GM19324 (cell line): ENCODE data around the gene TMC6.

Source experiments
- ATAC-seq: cut with Tn5 transposase; IDR thresholded peaks from one replicate; pipeline ENCODE4 v1.9.1; 2021; ENCODE audit warnings: mild to moderate bottlenecking, moderate library complexity; ENCODE audit not compliant: unreplicated experiment, low FRiP score

Gene TMC6

GRCh38 chr17:78111727-78112517 is 16.6 kb downstream of the TMC6 start:
- ATAC-seq, result no peak

DNA sequence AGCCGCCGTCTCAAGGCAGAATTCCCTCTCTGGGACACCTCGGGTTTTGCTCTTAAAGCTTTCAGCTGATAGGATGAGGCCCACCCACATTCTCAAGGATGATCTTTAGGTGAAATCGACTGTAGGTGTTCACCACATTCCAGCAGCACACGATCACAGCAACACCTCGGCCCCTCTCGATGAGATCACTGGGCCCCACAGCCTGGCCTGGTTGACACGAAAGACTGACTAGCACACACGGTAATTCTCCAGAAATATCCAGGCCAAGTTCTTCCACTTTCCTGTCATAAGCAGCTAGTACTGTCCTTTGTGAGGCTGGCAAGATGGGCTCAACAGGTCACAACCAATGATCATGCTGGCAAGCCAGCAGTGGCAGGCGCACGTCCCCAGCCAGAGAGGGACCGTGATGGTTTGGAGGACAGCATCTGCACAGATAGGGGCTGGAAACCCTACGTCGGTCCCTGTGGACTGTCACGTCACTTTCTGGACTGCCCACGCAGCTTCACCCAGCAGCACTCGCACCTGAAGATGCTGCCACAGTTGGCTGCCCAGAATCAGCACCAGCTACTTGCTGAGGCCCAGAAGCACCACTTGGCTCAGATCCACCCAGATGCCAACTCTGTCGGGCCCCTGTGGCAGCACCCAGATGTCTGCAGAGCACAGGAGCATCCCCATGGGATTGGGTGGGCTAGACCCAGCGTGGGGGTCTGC is 17.4 kb downstream of the TMC6 start:
- no peak for ATAC-seq

GRCh38 chr17:78110363-78111015 is 18.1 kb downstream of the TMC6 start:
- ATAC-seq, result no peak

GRCh38 chr17:78109489-78109761 is 19.1 kb downstream of the TMC6 start:
- no peak for ATAC-seq

- no peak for ATAC-seq
These were observed 19.6 kb downstream of the TMC6 start for GRCh38 chr17:78108726-78109488.

DNA sequence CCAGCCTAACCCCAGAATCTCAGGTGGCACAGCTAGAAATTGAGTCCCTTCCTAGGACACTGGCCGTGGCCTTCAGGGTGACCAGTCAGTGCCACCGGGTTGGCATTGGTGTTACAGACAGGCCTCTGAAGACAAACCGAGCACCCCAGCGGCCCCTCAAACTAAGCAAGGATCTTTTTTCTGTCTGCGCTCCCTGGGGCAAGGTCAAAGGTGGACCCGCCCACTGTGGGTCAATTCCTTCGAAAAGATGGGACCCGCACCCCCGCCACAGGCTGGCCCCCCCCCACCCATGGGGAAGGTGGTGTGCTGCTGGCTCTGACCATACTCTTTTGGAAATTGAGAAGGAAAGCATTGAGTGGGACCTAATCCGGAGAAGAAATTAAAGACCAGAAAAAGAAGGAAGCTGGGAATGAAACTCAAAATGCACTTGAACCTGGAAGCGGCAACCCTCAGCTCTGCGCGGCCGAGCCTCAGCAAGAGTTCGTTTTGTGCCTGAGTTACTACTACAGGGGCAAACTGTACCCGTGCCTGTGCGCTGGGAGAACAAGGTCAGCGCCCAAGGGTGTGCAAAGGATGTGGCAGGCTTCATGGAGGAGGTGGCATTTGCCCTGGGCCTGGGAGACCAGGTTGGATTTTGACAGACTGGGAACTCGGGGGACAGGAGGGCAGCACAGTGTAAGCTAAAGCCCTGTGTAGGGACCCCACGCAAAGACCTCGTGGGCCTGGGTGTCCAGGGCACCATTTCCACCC is 20.4 kb downstream of the TMC6 start:
- no peak for ATAC-seq

DNA sequence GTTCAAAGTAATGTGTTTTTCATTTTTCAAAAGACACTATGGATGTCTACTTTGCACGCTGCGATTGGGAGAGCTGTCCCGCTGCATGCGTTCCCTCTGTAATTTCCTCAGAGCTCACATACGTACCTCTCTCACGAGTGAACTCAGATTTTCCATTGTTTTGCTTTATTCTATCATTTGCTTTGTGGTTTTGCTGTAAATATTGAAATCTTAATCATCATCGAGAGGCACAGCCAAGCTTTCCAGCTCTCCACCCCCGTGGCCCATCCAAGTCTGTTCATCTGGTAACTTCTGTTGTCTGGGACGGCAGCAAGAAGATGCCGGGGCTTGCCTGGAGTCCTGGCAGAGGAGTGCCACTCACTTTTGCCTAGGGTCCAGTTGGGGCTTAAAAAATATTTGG is 21.1 kb downstream of the TMC6 start:
- no peak for ATAC-seq

GRCh38 chr17:78106211-78106610 is 22.3 kb downstream of the TMC6 start:
- ATAC-seq, result no peak

DNA sequence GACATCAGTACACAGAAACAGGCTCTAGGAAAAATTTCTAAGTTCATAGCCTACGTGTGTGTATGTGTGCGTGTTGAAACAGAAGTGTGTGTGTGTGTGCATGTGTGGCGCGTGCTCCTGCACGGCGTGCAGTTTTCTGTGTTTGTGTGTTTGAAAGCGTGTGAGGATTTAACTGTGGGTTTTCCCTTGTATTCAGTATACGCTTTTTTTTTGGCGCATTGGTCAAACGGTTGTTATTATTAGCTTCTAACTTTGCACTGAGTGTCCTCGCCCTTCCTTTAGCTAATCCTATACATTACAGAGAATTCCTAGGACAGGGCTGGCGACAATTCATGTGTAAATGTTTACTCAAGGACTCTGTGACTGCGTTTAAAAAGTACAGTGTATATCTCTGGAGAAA is 23.0 kb downstream of the TMC6 start:
- no peak for ATAC-seq

DNA sequence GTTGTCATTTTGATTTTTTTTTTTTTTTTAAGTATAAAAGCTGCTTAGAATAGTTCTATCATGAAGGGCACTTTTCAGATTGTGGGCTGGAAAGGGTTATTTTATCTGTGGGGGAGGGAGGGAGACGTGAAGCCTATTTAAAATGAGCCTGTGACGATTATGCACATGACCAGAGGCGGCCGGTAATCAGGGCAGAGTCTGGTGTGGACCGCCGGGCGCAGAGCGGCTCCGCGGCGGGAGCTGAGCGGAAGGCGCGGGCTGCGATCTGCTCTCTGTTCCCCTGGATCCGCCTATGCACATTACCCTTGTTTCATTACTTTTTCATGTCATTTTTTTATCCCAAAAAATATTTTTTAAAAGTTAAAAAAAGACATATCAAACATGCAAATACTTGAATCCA is 23.5 kb downstream of the TMC6 start:
- no peak for ATAC-seq

DNA sequence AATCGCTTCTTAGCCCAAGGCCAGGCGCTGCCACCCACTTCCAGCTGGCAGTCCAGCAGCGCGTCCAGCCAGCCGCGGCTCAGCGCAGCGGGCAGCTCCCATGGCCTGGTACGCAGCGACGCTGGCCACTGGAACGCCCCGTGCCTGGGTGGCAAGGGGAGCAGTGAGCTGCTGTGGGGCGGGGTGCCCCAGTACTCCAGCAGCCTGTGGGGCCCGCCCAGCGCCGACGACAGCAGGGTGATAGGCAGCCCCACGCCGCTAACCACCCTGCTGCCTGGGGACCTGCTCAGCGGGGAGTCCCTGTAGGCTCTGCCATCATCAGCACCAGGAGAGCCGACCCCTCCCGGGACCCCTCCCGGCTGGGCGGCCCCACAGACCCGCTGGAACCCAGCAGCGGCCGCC is 24.0 kb downstream of the TMC6 start:
- ATAC-seq, result no peak

DNA sequence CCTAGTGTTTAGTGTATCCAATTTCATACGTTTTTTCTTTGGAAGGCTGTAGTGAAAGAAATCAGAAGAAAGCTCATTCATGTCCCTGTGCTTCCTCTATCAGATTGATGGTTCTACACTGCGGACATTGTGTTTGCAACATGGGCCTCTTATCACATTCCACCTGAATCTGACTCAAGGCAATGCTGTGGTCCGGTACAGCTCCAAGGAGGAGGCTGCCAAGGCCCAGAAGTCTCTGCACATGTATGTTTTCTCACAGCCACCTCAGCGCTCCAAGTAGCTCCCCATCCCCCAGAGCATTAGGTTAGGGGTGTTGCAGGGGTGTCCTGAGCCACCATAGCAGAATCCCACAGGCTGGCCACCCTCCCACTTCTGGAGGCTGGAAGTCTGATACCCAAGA is 25.2 kb downstream of the TMC6 start:
- ATAC-seq, result no peak

DNA sequence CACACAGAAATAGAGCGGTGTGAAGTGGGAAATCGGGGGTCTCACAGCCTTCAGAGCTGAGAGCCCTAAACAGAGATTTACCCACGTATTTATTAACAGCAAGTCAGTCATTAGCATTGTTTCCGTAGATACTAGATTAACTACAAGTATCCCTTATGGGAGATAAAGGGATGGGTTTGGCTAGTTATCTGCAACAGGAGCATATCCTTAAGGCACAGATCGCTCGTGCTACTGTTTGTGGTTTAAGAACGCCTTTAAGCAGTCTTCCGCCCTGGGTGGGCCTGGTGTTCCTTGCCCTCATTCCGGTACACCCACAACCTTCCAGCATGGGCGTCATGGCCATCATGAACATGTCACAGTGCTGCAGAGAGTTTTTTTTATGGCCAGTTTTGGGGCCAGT is 27.0 kb downstream of the TMC6 start:
- ATAC-seq, result no peak

GRCh38 chr17:78101112-78101511 is 27.4 kb downstream of the TMC6 start:
- no peak for ATAC-seq

DNA sequence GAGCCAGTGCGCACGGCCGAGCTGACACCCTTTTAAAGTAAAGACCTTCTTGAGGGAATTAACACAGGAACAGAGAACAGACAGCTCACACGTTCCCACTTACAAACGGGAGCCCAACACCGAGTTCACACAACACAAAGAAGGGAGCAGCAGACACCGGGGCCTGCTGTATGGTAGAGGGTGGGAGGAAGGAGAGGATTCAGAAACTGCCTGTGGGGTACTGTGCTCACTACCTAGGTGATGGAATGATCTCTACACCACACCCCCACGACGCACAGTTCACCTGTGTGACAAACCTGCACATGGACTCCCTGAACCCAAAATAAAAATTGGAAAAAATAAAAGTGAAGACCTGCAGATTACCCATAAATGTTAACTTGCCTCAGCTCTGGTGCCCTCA is 32.5 kb downstream of the TMC6 start:
- ATAC-seq, result no peak

DNA sequence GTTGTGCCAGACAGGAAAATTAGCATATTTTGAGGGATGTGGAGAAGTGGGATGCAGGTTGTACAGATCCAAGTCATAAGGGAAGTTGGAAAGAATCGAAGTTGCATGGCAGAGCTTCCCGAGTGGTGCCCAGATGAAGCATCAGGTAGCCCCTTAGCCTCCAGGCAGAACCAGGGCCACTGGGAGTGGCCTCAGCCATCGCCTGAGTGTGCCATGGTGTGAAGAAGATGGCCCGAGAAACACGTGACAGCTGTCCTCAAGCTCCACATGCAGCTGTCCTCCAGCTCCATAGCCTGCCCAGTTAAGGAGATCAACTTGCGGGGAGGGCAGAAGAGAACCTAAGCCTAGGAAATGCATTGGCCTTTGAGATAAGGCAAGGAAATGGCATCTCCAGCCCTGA is 33.5 kb downstream of the TMC6 start:
- ATAC-seq, result no peak

DNA sequence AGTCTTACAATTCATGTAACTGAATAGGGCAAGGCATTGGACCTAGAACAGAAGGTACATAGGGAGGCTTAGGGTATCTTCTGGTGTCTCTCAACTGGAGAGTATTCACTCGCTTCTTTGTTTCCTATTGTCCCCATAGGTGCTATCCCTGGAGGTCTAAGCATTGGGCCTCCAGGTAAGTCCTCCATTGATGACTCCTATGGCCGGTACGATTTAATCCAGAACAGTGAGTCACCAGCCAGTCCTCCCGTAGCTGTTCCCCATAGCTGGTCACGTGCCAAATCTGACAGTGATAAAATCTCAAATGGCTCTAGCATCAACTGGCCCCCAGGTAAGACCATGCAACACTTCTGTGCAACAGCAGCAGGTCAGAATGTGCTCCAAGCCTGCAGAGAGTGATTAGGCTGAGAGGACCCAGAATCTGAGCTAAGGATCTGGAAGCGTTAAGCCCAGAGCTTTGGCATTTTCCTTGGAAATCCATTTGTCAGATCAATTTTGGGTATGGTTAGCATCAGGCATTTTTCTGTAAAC is 35.7 kb downstream of the TMC6 start:
- no peak for ATAC-seq

DNA sequence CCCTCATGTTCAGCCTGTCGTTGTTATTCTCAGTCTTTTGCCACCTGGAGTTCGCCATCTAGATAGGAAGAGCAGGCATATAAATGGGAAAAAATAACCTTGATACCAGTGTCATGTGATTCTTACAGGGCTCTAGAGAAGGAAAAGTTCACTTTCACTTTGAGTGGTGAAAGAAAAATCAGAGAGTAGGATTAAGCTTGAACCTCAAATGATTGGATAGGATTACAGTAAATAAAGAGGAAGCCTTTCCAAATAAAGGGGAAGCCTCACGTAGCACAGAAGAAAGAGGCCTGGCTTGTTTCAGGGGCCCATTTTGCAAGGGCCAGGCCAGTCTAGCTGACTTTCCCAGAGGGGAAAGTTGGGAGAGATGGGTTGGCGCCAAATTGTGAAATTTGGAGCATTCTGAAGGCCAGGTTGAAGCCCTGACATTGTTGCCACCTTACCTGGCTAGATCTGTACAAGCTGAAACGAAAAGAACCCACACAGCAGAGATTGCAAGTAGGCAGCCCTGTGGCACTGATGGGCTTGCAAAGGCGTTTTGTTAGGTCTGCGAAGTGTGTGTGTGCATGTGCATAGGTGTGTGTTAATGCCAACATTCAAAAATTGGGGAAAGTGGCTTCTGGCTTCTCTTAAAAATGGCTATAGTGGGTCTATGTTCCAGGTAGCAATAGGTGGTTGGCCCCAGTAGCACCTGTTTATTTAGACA is 38.8 kb downstream of the TMC6 start:
- ATAC-seq, result no peak

- ATAC-seq, result no peak
These were observed 40.0 kb downstream of the TMC6 start for GRCh38 chr17:78088529-78088928.

GRCh38 chr17:78086740-78087139 is 41.8 kb downstream of the TMC6 start:
- no peak for ATAC-seq
